ENCODE measurements around the gene SHC3.

DNA sequence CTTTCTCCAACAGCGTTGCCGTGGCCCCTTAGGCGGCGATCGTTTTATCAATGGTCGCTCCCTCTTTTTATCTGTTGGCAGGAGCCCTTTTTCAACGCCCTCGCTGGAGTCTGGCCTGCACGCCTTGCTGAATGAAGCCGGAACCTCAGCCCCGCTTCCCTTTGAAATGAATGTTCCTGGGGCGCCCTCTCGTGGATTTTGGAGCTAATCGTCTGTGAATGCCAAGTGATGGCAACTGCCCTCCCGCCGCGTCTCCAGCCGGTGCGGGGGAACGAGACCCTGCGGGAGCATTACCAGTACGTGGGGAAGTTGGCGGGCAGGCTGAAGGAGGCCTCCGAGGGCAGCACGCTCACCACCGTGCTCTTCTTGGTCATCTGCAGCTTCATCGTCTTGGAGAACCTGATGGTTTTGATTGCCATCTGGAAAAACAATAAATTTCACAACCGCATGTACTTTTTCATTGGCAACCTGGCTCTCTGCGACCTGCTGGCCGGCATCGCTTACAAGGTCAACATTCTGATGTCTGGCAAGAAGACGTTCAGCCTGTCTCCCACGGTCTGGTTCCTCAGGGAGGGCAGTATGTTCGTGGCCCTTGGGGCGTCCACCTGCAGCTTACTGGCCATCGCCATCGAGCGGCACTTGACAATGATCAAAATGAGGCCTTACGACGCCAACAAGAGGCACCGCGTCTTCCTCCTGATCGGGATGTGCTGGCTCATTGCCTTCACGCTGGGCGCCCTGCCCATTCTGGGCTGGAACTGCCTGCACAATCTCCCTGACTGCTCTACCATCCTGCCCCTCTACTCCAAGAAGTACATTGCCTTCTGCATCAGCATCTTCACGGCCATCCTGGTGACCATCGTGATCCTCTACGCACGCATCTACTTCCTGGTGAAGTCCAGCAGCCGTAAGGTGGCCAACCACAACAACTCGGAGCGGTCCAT, 177.4 kb downstream of the SHC3 start:
- TF ChIP-seq POLR2A (IDR thresholded peaks at IDR 0.05; ENCODE audit: low read length) = no peak
- TF ChIP-seq GATA1 (IDR thresholded peaks at IDR 0.05; ENCODE audit: low read depth, low read length) = no peak

All from erythroblast (primary cell).